Measurements from ENCODE around the gene KBTBD6. TPM values are rescaled to one million over a fixed set of nuclear protein-coding genes. Genes with fewer than 3 reads are reported as not detected.

The KBTBD6 gene
- total and polyA plus RNA-seq, 11 donors: 3.3 to 11.9 (median 6.7) TPM

DNA sequence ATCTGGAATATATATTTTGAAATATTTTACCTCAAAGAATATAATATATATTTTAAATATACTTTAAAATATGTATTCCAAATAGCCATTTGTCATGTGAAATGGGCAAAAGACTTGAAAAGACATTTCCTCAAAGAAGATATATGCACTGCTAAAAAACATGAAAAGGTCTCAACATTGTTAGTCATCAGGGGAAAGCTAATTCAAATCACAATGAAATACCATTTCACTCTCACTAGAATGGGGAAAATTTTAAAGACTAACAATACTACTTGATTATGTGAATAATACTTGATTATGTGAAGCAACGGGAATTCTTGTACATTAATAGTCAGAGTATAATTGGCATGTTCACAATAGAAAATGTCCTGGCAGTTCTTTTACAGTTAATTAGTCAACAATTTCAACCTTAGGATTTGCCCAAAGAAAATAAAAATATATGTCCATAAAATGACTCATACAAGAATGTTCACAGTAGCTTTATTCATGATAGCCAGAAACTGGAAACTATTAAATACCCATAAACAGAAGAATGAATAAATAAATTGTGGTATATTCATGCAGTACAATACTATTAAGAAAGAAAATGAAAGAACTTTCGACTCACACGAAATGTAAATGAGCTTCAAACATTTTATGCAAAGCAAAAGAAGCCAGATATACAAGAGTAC lies 6.8 kb upstream of the KBTBD6 start:
- Histone ChIP-seq H3K27me3 (no peaks in the 10 kb centered on the region), H3K4me1 (no peaks in the 10 kb centered on the region), H3K4me3 (no peak overlapping the region), H3K36me3 (no peaks in the 10 kb centered on the region), H3K27ac (no peak overlapping the region), H3K9me3 (no peaks in the 10 kb centered on the region)
- TF ChIP-seq, protein P1, sequence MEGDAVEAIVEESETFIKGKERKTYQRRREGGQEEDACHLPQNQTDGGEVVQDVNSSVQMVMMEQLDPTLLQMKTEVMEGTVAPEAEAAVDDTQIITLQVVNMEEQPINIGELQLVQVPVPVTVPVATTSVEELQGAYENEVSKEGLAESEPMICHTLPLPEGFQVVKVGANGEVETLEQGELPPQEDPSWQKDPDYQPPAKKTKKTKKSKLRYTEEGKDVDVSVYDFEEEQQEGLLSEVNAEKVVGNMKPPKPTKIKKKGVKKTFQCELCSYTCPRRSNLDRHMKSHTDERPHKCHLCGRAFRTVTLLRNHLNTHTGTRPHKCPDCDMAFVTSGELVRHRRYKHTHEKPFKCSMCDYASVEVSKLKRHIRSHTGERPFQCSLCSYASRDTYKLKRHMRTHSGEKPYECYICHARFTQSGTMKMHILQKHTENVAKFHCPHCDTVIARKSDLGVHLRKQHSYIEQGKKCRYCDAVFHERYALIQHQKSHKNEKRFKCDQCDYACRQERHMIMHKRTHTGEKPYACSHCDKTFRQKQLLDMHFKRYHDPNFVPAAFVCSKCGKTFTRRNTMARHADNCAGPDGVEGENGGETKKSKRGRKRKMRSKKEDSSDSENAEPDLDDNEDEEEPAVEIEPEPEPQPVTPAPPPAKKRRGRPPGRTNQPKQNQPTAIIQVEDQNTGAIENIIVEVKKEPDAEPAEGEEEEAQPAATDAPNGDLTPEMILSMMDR (IDR thresholded peaks at IDR 0.05): no peak
- no peak for TF ChIP-seq POLR2A (IDR thresholded peaks at IDR 0.05)
- intact Hi-C loops (cut with DNase I): no loop called here
- ATAC-seq (no peak), DNase-seq (no peak)
- WGBS, 4 donors: 88 to 94% (median 88%) methylated on average over 3 of the region's 3 CpGs

DNA sequence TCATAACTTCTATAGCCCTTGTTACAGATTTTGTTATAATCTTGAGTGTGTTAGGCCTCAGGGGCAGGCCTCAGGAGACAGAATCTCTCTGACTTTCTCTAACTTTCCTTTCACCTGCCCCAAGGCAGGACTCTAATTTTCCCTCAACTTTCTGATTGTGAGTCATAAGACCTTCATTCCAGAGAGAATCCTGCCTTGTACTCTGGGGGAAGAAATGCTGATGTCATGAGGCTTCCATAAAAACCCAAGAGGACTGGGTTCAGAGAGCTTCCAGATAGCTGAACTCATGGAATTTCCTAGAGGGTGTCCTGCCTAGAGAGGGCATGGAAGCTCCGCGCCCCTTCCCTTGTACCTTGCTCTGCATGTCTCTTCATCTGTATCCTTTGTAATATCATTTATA lies 5.3 kb upstream of the KBTBD6 start:
- 86 to 100% (median 96%) methylated on average over 2 of the region's 2 CpGs for WGBS, 4 donors
- Histone ChIP-seq H3K4me1 (peaks cover 0 to 9% (median 6%) of the 10 kb centered on the region in 12 donors), H3K27ac (no peak overlapping the region), H3K27me3 (no peaks in the 10 kb centered on the region), H3K9me3 (no peaks in the 10 kb centered on the region), H3K4me3 (no peak overlapping the region), H3K36me3 (no peaks in the 10 kb centered on the region)
- TF ChIP-seq, protein P1 (IDR thresholded peaks at IDR 0.05): no peak
- TF ChIP-seq POLR2A (IDR thresholded peaks at IDR 0.05): no peak
- DNase-seq (no peak), ATAC-seq (no peak)
- intact Hi-C loops (cut with DNase I): no loop called here

DNA sequence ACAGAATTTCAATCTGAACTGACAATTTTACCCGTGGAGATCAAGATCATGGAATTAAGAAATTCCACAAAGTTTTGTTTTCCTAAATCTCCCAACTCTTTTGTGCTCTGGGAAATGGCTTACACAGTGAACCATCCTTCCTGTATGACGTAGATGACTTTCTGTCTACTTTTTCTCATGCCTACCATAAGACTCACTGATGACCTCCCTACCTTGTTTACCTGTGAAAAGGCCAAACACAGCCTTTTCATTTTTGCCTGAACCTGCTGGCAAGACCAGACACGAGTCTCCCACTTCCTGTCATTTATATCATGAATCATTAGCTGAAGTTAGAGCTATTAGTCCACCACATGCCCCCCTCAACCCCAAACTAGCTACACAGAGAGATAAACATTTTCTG lies 4.6 kb upstream of the KBTBD6 start:
- H3K9me3 ChIP-seq: no peaks in the 10 kb centered on the region
- intact Hi-C loops (cut with DNase I): no loop called here
- no peak overlapping the region for H3K27ac ChIP-seq
- no peak for ATAC-seq
- 77 to 83% (median 80%) methylated on average over 3 of the region's 3 CpGs for WGBS, 4 donors
- H3K36me3 ChIP-seq: no peaks in the 10 kb centered on the region
- peaks cover 0 to 10% (median 6%) of the 10 kb centered on the region in 12 donors for H3K4me1 ChIP-seq
- TF ChIP-seq, protein P1 (IDR thresholded peaks at IDR 0.05): no peak
- no peak for TF ChIP-seq POLR2A (IDR thresholded peaks at IDR 0.05)
- H3K27me3 ChIP-seq: no peaks in the 10 kb centered on the region
- DNase-seq: no peak
- H3K4me3 ChIP-seq: no peak overlapping the region

DNA sequence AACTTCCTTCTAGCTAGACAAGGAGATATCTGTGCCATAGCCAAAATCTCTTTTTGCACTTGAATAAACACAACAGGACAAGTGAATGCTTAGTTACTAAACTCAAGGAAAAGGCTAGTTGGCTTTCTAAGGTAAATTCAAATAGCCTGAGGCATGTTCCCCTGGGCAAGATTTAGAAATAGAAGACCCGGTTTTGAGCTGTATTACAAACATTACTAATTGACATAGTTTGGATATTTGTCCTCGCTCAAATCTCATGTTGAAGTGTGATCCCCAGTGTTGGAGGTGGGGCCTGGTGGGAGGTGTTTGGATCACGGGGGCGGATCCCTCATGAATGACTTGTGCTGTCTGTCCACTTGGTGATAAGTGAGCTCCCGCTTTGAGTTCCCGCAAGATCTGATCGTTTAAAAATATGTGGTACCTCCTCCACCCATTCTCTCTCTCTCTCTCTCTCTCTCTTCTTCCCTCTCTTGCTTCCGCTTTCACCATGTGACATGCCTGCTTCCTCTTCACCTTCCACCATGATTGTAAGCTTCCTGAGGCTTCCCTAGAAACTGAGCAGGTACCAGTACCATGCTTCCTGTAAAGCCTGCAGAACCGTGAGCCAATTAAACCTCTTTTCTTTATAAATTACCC lies 3.9 kb upstream of the KBTBD6 start:
- H3K9me3 ChIP-seq: no peaks in the 10 kb centered on the region
- peaks cover 0 to 15% (median 9%) of the 10 kb centered on the region in 12 donors for H3K4me1 ChIP-seq
- WGBS, 4 donors: 86 to 89% (median 88%) methylated on average over 9 of the region's 9 CpGs
- H3K27me3 ChIP-seq: no peaks in the 10 kb centered on the region
- no peak for TF ChIP-seq POLR2A (IDR thresholded peaks at IDR 0.05)
- TF ChIP-seq, protein P1 (IDR thresholded peaks at IDR 0.05): no peak
- H3K4me3 ChIP-seq: no peak overlapping the region
- H3K36me3 ChIP-seq: no peaks in the 10 kb centered on the region
- no peak for ATAC-seq
- no peak overlapping the region for H3K27ac ChIP-seq
- no peak for DNase-seq
- intact Hi-C loops (cut with DNase I): no loop called here
